Ovary (tissue), 3 donors: ENCODE data around the gene KCNB1.

Experiments
- EP300 ChIP-seq: sonication (generic); formaldehyde crosslinking; IDR thresholded peaks from one replicate; pipeline ENCODE4 v1.6.1; 2017; ENCODE audit warnings: antibody characterized with exemption
- TF ChIP-seq, protein P1 (sequence below), 3 donors: fragments of 450-650 bp in 2 of 3; fragments of 200-600 bp in 1 of 3; IDR thresholded peaks; one replicate each; pipeline versions ENCODE4 v1.5.1 to v1.8.0; 2016 to 2022; ENCODE audit warnings: antibody characterized with exemption in 3 of 3, mild to moderate bottlenecking in 1 of 3
- donor health status: DM: no; HTN: no; CAD: no.

GRCh38 chr20:49338061-49338460 lies 144.4 kb downstream of the KCNB1 start:
- TF ChIP-seq, protein P1, sequence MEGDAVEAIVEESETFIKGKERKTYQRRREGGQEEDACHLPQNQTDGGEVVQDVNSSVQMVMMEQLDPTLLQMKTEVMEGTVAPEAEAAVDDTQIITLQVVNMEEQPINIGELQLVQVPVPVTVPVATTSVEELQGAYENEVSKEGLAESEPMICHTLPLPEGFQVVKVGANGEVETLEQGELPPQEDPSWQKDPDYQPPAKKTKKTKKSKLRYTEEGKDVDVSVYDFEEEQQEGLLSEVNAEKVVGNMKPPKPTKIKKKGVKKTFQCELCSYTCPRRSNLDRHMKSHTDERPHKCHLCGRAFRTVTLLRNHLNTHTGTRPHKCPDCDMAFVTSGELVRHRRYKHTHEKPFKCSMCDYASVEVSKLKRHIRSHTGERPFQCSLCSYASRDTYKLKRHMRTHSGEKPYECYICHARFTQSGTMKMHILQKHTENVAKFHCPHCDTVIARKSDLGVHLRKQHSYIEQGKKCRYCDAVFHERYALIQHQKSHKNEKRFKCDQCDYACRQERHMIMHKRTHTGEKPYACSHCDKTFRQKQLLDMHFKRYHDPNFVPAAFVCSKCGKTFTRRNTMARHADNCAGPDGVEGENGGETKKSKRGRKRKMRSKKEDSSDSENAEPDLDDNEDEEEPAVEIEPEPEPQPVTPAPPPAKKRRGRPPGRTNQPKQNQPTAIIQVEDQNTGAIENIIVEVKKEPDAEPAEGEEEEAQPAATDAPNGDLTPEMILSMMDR (IDR thresholded peaks at IDR 0.05): no peak
- TF ChIP-seq EP300: no peak
